K562 (cell line): ENCODE results near the gene ATF5. TPM values are rescaled to one million over a fixed set of nuclear protein-coding genes. Genes with fewer than 3 reads are reported as not detected.

Source experiments
- BDP1 ChIP-seq: IDR thresholded peaks from 3 replicates; pipeline ENCODE4 v1.6.1; 2011; ENCODE audit not compliant: insufficient read length, insufficient read depth
- CAMTA2 ChIP-seq: fragments of 250-450 bp; sonication (Bioruptor Pico); conservative IDR thresholded peaks from 2 replicates; pipeline ENCODE4 v1.5.1; 2022
- CCAR2 ChIP-seq: fragments of 200-400 bp; formaldehyde crosslinking; IDR thresholded peaks from 2 replicates; pipeline ENCODE4 v1.6.1; 2017; ENCODE audit warnings: mild to moderate bottlenecking, low read depth, low read length
- GATA2 ChIP-seq: sonication (generic); formaldehyde crosslinking; IDR thresholded peaks from 2 replicates; pipeline ENCODE4 v1.4.0; 2020; ENCODE audit warnings: mild to moderate bottlenecking, missing genetic modification reagents
- KDM4B ChIP-seq, 2 experiments: fragments of 450-650 bp in 1 of 2; sonication (generic) in 1 of 2; IDR thresholded peaks; 2 replicates each; pipeline ENCODE4 v1.6.1; 2016 to 2017; ENCODE audit warnings: borderline replicate concordance in 2 of 2, antibody characterized with exemption in 1 of 2, low read depth in 1 of 2, mild to moderate bottlenecking in 1 of 2
- KLF16 ChIP-seq: IDR thresholded peaks from 2 replicates; pipeline ENCODE4 v1.6.1; 2016; ENCODE audit warnings: antibody characterized with exemption
- MIER1 ChIP-seq: fragments of 450-650 bp; IDR thresholded peaks from 2 replicates; pipeline ENCODE4 v1.6.1; 2016; ENCODE audit warnings: antibody characterized with exemption, mild to moderate bottlenecking, low read depth
- NCOR1 ChIP-seq: fragments of 450-650 bp; IDR thresholded peaks from 2 replicates; pipeline ENCODE4 v1.6.1; 2016; ENCODE audit warnings: mild to moderate bottlenecking, moderate library complexity
- RBM22 ChIP-seq: fragments of 200-400 bp; formaldehyde crosslinking; IDR thresholded peaks from 2 replicates; pipeline ENCODE4 v1.6.1; 2018; ENCODE audit warnings: low read length, low read depth; ENCODE audit not compliant: poor library complexity, severe bottlenecking
- RBM34 ChIP-seq: fragments of 200-400 bp; formaldehyde crosslinking; IDR thresholded peaks from 2 replicates; pipeline ENCODE4 v1.6.1; 2018; ENCODE audit warnings: low read length, borderline replicate concordance; ENCODE audit not compliant: insufficient read depth
- SIN3B ChIP-seq: fragments of 450-650 bp; IDR thresholded peaks from 2 replicates; pipeline ENCODE4 v1.6.1; 2017; ENCODE audit warnings: low read depth, mild to moderate bottlenecking, moderate library complexity
- SNIP1 ChIP-seq: fragments of 450-650 bp; IDR thresholded peaks from 2 replicates; pipeline ENCODE4 v1.7.1; 2017; ENCODE audit warnings: low read depth, mild to moderate bottlenecking
- SP2 ChIP-seq: IDR thresholded peaks from 2 replicates; pipeline ENCODE4 v1.6.1; 2011; ENCODE audit warnings: mild to moderate bottlenecking, low read depth, low read length, moderate library complexity; ENCODE audit not compliant: poor library complexity, severe bottlenecking; ENCODE audit errors: extremely low read depth
- ZNF197 ChIP-seq: fragments of 200-800 bp; sonication (Bioruptor generic); IDR thresholded peaks from 2 replicates; pipeline ENCODE4 v1.6.1; 2016; ENCODE audit warnings: low read depth, missing genetic modification characterization, missing compliant biosample characterization
- ZNF778 ChIP-seq: fragments of 450-650 bp; formaldehyde crosslinking; IDR thresholded peaks from 2 replicates; pipeline ENCODE4 v1.4.0; 2020; ENCODE audit warnings: mild to moderate bottlenecking, moderate library complexity
- polyA plus RNA-seq, 8 experiments: library from polyadenylated mRNA; depleted of rRNA in 4 of 8; stranded (reverse) in 5 of 8; unstranded in 3 of 8; fragments of >200 nt; fragmentation: Nextera tagmentation in 2 of 8; fragmentation: Illumina TruSeq in 1 of 8; extraction: Ambion mirVana in 2 of 8; extraction: Trizol in 1 of 8; gene quantifications; 2 replicates each; pipeline versions ENCODE4 v1.2.1 to v1.2.3, GENCODE V29; 2011 to 2014; ENCODE audit warnings: inconsistent platforms in 1 of 8, missing spikeins in 1 of 8
- total RNA-seq, 7 experiments: library from RNA; depleted of rRNA in 6 of 7; stranded (reverse); fragments of >200 nt in 6 of 7; fragmentation: Illumina TruSeq in 2 of 7; extraction: Trizol in 2 of 7; gene quantifications; 2 replicates each; pipeline versions ENCODE4 v1.2.1 to v1.2.3, GENCODE V29; 2011 to 2021; ENCODE audit warnings: low replicate concordance in 1 of 7
- TF ChIP-seq, protein P1 (sequence below): fragments of 450-650 bp; IDR thresholded peaks from 2 replicates; pipeline ENCODE4 v1.6.1; 2016
- TF ChIP-seq, protein P2 (sequence below): fragments of 250-450 bp; sonication (Bioruptor Pico); IDR thresholded peaks from 2 replicates; pipeline ENCODE4 v1.4.0; 2020; ENCODE audit warnings: mild to moderate bottlenecking
- TF ChIP-seq, protein P3 (sequence below): fragments of 450-650 bp; IDR thresholded peaks from 2 replicates; pipeline ENCODE4 v1.6.1; 2017; ENCODE audit warnings: mild to moderate bottlenecking, moderate library complexity

Gene ATF5
- total and polyA plus RNA-seq, 9 of the 15 experiments (the other 6 are each of a cell fraction or from before 2014, with no cell fraction given), result 3.0 to 57.6 (median 11.1) TPM

DNA sequence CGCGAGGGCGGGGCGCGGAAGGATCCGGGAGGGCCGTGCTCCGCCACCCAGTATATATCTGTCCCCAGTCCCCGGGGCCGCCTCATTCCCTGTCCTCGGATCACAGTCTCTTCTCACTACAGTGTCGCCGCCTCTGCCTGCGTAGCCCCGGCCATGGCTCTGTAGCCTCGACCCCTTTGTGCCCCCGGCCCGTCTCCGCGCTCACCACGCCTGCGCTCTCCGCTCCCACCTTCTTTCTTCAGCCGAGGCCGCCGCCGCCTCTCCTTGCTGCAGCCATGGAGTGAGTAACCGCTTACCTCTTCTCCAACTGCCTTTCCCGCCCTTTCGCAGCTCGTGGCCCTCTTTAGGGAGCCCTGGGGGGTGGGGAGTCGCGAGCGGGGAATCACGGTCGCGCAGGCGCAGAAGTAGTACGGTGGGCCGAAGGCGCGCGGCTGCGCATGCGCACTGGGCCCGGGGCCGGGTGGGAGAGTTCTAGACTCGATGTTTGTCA, at the start of gene ATF5, which contains the start of gene NUP62 (continued):
- TF ChIP-seq, protein P1, sequence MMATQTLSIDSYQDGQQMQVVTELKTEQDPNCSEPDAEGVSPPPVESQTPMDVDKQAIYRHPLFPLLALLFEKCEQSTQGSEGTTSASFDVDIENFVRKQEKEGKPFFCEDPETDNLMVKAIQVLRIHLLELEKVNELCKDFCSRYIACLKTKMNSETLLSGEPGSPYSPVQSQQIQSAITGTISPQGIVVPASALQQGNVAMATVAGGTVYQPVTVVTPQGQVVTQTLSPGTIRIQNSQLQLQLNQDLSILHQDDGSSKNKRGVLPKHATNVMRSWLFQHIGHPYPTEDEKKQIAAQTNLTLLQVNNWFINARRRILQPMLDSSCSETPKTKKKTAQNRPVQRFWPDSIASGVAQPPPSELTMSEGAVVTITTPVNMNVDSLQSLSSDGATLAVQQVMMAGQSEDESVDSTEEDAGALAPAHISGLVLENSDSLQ, result no peak
- TF ChIP-seq RBM34 (no peak), ZNF197 (CRISPR knock-in tag) (no peak), KLF16 (no peak), SP2 (no peak), CCAR2 (no peak), ZNF778 (CRISPR knock-in tag) (no peak), SNIP1 (no peak), BDP1 (no peak), GATA2 (no peak), RBM22 (peak; percentile 100), KDM4B (IDR thresholded peaks at IDR 0.05; ENCODE audit: borderline replicate concordance in 2 of 2, low read depth in 1 of 2) (no peak; a peak in 1 of 4 replicates), SIN3B (no peak), NCOR1 (peak; percentile 63), CAMTA2 (CRISPR knock-in tag) (peak; percentile 72; the same call in 1 of the 2 replicates), MIER1 (no peak)
- TF ChIP-seq, protein P2, sequence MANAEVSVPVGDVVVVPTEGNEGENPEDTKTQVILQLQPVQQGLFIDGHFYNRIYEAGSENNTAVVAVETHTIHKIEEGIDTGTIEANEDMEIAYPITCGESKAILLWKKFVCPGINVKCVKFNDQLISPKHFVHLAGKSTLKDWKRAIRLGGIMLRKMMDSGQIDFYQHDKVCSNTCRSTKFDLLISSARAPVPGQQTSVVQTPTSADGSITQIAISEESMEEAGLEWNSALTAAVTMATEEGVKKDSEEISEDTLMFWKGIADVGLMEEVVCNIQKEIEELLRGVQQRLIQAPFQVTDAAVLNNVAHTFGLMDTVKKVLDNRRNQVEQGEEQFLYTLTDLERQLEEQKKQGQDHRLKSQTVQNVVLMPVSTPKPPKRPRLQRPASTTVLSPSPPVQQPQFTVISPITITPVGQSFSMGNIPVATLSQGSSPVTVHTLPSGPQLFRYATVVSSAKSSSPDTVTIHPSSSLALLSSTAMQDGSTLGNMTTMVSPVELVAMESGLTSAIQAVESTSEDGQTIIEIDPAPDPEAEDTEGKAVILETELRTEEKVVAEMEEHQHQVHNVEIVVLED (CRISPR knock-in tag), result no peak
- TF ChIP-seq, protein P3, sequence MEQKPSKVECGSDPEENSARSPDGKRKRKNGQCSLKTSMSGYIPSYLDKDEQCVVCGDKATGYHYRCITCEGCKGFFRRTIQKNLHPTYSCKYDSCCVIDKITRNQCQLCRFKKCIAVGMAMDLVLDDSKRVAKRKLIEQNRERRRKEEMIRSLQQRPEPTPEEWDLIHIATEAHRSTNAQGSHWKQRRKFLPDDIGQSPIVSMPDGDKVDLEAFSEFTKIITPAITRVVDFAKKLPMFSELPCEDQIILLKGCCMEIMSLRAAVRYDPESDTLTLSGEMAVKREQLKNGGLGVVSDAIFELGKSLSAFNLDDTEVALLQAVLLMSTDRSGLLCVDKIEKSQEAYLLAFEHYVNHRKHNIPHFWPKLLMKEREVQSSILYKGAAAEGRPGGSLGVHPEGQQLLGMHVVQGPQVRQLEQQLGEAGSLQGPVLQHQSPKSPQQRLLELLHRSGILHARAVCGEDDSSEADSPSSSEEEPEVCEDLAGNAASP, result no peak
